ENCODE measurements around the gene ANKMY1. TPM values are rescaled to one million over a fixed set of nuclear protein-coding genes. Genes with fewer than 3 reads are reported as not detected.

The ANKMY1 gene
- total RNA-seq, 1 experiment from 2014 or later, result 28.3 TPM

DNA sequence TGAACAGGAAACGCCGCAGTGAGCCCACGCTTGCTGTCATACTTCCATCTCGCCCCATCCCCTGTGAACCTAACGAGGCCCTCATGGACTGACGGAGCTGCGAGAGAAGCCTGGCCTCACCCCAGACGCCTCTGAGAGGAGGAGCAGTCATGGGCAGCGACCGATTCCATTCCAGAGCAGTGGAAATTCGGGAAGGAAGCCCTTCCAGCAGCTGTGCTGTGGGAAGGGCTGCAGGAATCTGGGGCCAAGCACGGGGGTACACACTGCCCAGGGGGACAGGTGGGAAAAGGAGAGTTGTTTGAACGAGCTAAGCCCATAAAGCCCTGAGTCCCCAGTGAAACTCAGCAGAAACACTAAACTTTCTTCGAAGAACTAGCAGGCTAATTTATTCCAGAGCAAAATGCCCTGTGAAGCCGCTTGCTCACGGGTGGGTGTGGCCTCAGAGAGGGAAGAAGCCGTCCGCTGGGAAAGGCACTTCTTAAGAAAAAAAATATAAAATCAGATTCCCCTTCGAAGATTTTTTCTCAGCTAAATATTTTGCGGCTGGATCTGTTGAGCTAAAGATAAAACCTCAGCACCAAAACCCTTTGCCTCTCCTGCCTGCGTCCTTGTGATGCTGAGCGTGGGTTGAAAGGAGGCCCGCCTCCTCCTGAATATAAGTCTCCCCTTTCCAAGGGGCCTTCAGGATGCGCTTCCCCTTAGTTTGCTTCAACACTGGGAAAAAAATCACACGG, 38.2 kb downstream of the ANKMY1 start (continued):
- TF ChIP-seq, protein P1, sequence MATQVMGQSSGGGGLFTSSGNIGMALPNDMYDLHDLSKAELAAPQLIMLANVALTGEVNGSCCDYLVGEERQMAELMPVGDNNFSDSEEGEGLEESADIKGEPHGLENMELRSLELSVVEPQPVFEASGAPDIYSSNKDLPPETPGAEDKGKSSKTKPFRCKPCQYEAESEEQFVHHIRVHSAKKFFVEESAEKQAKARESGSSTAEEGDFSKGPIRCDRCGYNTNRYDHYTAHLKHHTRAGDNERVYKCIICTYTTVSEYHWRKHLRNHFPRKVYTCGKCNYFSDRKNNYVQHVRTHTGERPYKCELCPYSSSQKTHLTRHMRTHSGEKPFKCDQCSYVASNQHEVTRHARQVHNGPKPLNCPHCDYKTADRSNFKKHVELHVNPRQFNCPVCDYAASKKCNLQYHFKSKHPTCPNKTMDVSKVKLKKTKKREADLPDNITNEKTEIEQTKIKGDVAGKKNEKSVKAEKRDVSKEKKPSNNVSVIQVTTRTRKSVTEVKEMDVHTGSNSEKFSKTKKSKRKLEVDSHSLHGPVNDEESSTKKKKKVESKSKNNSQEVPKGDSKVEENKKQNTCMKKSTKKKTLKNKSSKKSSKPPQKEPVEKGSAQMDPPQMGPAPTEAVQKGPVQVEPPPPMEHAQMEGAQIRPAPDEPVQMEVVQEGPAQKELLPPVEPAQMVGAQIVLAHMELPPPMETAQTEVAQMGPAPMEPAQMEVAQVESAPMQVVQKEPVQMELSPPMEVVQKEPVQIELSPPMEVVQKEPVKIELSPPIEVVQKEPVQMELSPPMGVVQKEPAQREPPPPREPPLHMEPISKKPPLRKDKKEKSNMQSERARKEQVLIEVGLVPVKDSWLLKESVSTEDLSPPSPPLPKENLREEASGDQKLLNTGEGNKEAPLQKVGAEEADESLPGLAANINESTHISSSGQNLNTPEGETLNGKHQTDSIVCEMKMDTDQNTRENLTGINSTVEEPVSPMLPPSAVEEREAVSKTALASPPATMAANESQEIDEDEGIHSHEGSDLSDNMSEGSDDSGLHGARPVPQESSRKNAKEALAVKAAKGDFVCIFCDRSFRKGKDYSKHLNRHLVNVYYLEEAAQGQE (IDR thresholded peaks at IDR 0.05; ENCODE audit: low read depth), result no peak

DNA sequence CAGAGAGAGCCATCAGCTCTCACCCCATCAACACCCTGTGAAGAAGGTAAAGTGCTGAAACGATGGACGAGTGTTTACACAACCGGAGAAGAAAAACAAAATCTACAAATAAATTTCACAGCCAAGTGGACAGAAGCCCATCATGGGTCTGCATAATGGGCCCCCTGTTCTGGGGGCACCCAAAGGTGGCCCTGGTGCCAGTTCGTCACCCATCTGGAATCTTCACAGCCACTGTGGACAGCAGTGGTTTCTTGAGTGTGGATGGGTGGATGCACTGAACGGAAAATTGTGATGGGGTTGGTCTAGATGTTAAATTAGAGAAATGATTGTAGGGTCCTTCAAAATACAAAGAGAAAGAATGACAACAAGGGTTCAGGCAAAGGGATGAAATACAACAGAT, 38.8 kb downstream of the ANKMY1 start:
- RAD21 ChIA-PET (ENCODE audit: low non-redundant PET in 1 of 2, low total read pairs in 2 of 2, uncharacterized antibody in 2 of 2, unreplicated experiment in 2 of 2), result no interaction called here

More for the DNA sequence above, 38.8 kb downstream of the ANKMY1 start:
- Histone ChIP-seq H3K27me3 (ENCODE audit: insufficient read depth, low read length) (no peaks in the 10 kb centered on the region), H3K4me1 (ENCODE audit: control insufficient read depth in 1 of 2, insufficient read depth in 2 of 2, low read length in 2 of 2) (peaks cover 0 to 2% of the 10 kb centered on the region in 2 experiments; a peak in 2 of 4 replicates), H4K20me1 (ENCODE audit: insufficient read depth) (no peaks in the 10 kb centered on the region), H3K9me3 (ENCODE audit: control insufficient read depth in 1 of 2, insufficient read depth in 1 of 2, low read depth in 1 of 2, low read length in 2 of 2) (peaks cover 2 to 6% of the 10 kb centered on the region in 2 experiments; a peak in 2 of 4 replicates), H3K9ac (ENCODE audit: low read length) (no peak overlapping the region), H3K9me2 (ENCODE audit: insufficient read depth) (no peaks in the 10 kb centered on the region), H3K27ac (ENCODE audit: low read depth, low read length) (no peak overlapping the region), H3K79me2 (ENCODE audit: insufficient read depth, low read length) (no peaks in the 10 kb centered on the region), H2AFZ (ENCODE audit: low read depth, low read length, poor library complexity, severe bottlenecking) (no peak overlapping the region), H3K4me2 (ENCODE audit: low read length) (no peak overlapping the region), H3K4me3 (replicated peaks in 1 of 2; ENCODE audit: low read depth in 1 of 2, low read length in 2 of 2) (no peak overlapping the region), H3K36me3 (ENCODE audit: control insufficient read depth in 1 of 2, insufficient read depth in 2 of 2, low read length in 2 of 2) (peaks cover 0 to 16% of the 10 kb centered on the region in 2 experiments; a peak in 2 of 4 replicates)
- CTCF ChIA-PET, result no interaction called here
- TF ChIP-seq, protein P2, sequence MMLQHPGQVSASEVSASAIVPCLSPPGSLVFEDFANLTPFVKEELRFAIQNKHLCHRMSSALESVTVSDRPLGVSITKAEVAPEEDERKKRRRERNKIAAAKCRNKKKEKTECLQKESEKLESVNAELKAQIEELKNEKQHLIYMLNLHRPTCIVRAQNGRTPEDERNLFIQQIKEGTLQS (IDR thresholded peaks at IDR 0.05), result no peak
- TF ChIP-seq, protein P3, sequence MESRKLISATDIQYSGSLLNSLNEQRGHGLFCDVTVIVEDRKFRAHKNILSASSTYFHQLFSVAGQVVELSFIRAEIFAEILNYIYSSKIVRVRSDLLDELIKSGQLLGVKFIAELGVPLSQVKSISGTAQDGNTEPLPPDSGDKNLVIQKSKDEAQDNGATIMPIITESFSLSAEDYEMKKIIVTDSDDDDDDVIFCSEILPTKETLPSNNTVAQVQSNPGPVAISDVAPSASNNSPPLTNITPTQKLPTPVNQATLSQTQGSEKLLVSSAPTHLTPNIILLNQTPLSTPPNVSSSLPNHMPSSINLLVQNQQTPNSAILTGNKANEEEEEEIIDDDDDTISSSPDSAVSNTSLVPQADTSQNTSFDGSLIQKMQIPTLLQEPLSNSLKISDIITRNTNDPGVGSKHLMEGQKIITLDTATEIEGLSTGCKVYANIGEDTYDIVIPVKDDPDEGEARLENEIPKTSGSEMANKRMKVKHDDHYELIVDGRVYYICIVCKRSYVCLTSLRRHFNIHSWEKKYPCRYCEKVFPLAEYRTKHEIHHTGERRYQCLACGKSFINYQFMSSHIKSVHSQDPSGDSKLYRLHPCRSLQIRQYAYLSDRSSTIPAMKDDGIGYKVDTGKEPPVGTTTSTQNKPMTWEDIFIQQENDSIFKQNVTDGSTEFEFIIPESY (IDR thresholded peaks at IDR 0.05; ENCODE audit: extremely low read depth, insufficient replicate concordance, low read length), result no peak
- TF ChIP-seq, protein P1 (IDR thresholded peaks at IDR 0.05; ENCODE audit: low read depth), result no peak
- no peak for TF ChIP-seq EZH2 (IDR thresholded peaks at IDR 0.05)
- no peak for TF ChIP-seq TCF7L2 (IDR thresholded peaks at IDR 0.05; ENCODE audit: borderline replicate concordance, extremely low read depth, insufficient read depth, insufficient read length)
- no peak for TF ChIP-seq EGR1 (IDR thresholded peaks at IDR 0.05; ENCODE audit: low read depth)
- no peak for TF ChIP-seq EZH2phosphoT487 (IDR thresholded peaks at IDR 0.05; ENCODE audit: borderline replicate concordance)
- TF ChIP-seq POLR2A (IDR thresholded peaks at IDR 0.05; ENCODE audit: borderline replicate concordance, extremely low read depth, insufficient read depth, insufficient read length), result no peak
- TF ChIP-seq, protein P4, sequence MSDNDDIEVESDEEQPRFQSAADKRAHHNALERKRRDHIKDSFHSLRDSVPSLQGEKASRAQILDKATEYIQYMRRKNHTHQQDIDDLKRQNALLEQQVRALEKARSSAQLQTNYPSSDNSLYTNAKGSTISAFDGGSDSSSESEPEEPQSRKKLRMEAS (IDR thresholded peaks at IDR 0.05), result no peak
- no peak for TF ChIP-seq ZNF274 (IDR thresholded peaks at IDR 0.05; ENCODE audit: low read depth, low read length)
- no TSS peak for BruUV-seq (replicated peaks)
- ATAC-seq (no peak), DNase-seq (ENCODE audit: low read depth, low spot score) (no peak)
- POLR2A ChIA-PET, result no interaction called here
- intact Hi-C loops (cut with micrococcal nuclease), result no loop called here

Measured in HCT116 (cell line).